ENCODE measurements around the gene CFAP210.

DNA sequence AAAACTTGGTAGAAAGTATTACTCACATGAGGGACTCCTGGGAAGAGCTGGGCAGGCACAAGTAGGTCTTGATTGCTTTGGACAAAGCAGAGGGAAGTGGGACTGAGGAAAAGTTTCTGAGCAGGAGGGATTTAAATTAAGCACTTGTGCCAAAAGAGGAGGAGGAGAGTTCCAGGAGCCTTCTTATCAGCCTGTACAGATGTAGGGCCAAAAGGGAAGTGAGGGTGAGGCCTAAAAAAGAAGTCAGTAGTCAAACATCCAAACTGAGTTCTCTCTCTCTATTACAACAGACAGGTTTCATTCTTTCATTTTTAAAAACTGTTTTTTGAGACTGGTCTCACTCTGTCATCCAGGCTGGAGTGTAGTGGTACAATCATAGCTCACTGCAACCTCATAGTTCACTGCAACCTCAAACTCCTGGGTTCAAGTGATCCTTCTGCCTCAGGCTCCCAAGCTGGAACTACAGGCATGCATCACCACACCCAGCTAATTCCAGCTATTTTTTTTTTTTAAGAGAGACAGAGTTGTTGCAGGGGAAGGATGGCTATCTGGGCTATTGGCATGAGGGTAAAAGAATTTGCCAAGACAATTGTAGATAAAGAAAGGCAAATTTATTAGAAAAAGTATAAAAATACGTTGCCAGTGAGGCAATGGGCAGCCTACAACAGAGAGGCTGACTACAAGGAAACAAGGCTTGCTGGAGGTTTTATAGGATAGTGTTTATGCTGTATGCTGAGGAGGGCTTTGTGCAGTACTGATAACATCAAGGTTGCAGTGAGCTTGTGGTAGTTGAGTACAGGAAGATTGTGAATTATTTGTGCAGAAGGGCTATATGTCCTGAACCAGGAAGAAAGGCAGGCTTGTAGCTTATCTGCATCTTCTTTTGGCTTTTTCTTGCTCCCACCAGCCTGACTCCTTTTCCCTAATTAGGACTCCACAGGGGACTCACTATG is 29.0 kb downstream of the CFAP210 start:
- TF ChIP-seq CTCF (IDR thresholded peaks at IDR 0.05; ENCODE audit: borderline replicate concordance, extremely low read depth, low read length, poor library complexity, severe bottlenecking) (no peak), EZH2 (IDR thresholded peaks at IDR 0.05; ENCODE audit: borderline replicate concordance, low read depth, low read length, severe bottlenecking) (no peak)
